Measurements from ENCODE around the gene DEUP1.

The DEUP1 gene

DNA sequence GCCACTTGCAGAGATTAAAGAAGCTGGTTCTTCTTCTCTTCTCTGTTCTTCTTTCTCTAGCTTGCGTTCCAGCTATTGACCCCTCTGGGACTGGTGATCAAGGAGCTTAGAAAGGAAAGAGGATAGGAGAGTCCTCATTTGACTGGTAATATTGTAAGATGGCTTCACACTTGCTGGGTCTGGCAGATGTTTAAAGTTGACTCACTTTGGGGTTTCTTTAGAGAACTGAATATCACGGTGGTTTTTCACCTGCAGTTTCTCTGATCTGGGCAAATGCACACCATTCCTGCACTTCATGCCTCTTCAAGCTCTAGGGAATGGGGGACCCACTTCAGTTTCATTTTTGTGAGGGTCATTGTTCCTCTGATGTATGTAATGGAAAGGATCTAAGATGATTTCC is 41.8 kb upstream of the DEUP1 start:
- TF ChIP-seq SIN3A (IDR thresholded peaks at IDR 0.05; ENCODE audit: borderline replicate concordance, insufficient read depth, low read length) = no peak
- TF ChIP-seq, protein P1, sequence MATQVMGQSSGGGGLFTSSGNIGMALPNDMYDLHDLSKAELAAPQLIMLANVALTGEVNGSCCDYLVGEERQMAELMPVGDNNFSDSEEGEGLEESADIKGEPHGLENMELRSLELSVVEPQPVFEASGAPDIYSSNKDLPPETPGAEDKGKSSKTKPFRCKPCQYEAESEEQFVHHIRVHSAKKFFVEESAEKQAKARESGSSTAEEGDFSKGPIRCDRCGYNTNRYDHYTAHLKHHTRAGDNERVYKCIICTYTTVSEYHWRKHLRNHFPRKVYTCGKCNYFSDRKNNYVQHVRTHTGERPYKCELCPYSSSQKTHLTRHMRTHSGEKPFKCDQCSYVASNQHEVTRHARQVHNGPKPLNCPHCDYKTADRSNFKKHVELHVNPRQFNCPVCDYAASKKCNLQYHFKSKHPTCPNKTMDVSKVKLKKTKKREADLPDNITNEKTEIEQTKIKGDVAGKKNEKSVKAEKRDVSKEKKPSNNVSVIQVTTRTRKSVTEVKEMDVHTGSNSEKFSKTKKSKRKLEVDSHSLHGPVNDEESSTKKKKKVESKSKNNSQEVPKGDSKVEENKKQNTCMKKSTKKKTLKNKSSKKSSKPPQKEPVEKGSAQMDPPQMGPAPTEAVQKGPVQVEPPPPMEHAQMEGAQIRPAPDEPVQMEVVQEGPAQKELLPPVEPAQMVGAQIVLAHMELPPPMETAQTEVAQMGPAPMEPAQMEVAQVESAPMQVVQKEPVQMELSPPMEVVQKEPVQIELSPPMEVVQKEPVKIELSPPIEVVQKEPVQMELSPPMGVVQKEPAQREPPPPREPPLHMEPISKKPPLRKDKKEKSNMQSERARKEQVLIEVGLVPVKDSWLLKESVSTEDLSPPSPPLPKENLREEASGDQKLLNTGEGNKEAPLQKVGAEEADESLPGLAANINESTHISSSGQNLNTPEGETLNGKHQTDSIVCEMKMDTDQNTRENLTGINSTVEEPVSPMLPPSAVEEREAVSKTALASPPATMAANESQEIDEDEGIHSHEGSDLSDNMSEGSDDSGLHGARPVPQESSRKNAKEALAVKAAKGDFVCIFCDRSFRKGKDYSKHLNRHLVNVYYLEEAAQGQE (IDR thresholded peaks at IDR 0.05; ENCODE audit: insufficient read depth in 1 of 2, low read depth in 2 of 2, low read length in 2 of 2) = no peak
- TF ChIP-seq POLR2AphosphoS5 (IDR thresholded peaks at IDR 0.05; ENCODE audit: low read depth, low read length) = no peak
- no peak for TF ChIP-seq TAF1 (IDR thresholded peaks at IDR 0.05; ENCODE audit: borderline replicate concordance, insufficient read depth, low read length)
- TF ChIP-seq FOXP2 (optimal IDR thresholded peaks at IDR 0.05; ENCODE audit: borderline replicate concordance, extremely low read depth, extremely low read length, insufficient read depth) = no peak

DNA sequence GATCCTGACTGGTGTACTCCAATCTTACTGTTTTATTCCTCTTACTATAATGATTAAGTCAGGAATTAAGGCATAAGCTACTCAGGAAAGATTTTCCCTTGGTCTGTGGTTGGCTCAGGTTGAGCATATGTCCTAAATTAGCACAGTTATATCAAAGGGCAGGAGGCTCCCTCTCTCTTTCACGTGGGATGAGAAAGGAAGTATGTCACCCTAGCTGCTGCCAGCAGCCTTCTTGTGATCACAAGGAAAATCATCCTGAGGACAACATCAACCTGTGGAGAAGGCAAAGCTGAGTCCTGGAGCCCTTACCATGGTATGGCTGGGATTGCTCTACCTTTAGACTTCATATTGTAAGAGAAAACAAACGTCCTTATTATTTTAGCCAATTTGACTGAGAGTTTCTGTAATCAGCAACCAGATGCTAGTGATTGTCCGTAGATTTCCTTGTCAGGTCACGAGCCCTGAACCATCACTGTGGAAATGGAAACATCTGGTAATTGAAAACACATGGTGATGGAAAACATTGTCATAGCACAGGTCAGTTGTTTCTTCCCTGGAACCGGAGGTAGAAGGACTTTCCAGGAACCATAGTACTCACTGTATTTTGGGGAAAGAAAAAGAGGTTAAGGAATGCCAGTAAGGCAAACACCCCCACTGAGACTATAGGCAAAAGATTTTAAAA is 40.6 kb upstream of the DEUP1 start:
- TF ChIP-seq, protein P1 (IDR thresholded peaks at IDR 0.05; ENCODE audit: insufficient read depth in 1 of 2, low read depth in 2 of 2, low read length in 2 of 2) = no peak
- no peak for TF ChIP-seq FOXP2 (optimal IDR thresholded peaks at IDR 0.05; ENCODE audit: borderline replicate concordance, extremely low read depth, extremely low read length, insufficient read depth)

DNA sequence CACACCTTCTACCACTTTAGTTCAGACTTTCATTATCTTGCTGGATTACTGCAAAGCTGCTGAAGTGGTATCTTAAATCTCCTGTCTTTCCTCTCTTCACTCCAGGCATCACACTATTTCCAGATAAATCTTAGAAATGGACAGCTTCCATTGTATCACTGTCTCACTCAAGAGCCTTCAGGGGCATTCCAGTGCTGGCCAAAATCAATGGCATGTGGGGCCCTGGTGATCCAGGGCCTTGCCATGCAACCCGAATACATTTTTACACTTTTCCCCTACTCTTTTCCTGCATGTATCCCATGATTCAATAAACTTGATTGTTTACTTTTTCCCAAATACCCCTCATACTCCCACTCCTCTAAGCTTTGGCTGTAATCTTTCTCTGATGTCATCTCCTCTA is 39.4 kb upstream of the DEUP1 start:
- no peak for TF ChIP-seq TAF1 (IDR thresholded peaks at IDR 0.05; ENCODE audit: borderline replicate concordance, insufficient read depth, low read length)
- TF ChIP-seq, protein P1 (IDR thresholded peaks at IDR 0.05; ENCODE audit: insufficient read depth in 1 of 2, low read depth in 2 of 2, low read length in 2 of 2) = no peak
- no peak for TF ChIP-seq FOXP2 (optimal IDR thresholded peaks at IDR 0.05; ENCODE audit: borderline replicate concordance, extremely low read depth, extremely low read length, insufficient read depth)
- no peak for TF ChIP-seq POLR2AphosphoS5 (IDR thresholded peaks at IDR 0.05; ENCODE audit: low read depth, low read length)
- TF ChIP-seq SIN3A (IDR thresholded peaks at IDR 0.05; ENCODE audit: borderline replicate concordance, insufficient read depth, low read length) = no peak

DNA sequence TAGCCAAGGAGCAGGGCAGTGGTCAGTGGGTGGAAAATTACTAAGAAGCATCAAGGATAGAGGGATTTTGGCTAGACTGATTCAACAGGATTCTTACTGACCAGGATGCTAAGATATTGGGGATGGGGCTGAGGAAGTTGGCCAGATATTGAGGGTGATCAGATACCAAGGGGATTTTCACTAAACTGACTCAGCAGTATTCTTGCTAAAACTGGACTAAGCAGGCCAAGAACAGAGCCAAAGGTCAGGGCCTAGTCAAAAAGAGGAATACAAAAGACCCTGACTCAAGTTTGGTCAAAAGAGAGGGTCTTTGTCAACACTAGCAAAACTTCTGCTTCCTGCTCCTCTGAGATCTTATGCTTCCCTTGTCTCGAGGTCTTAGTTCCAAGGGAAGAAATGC is 38.6 kb upstream of the DEUP1 start:
- TF ChIP-seq TAF1 (IDR thresholded peaks at IDR 0.05; ENCODE audit: borderline replicate concordance, insufficient read depth, low read length) (no peak), POLR2AphosphoS5 (IDR thresholded peaks at IDR 0.05; ENCODE audit: low read depth, low read length) (no peak), SIN3A (IDR thresholded peaks at IDR 0.05; ENCODE audit: borderline replicate concordance, insufficient read depth, low read length) (no peak), FOXP2 (optimal IDR thresholded peaks at IDR 0.05; ENCODE audit: borderline replicate concordance, extremely low read depth, extremely low read length, insufficient read depth) (no peak)
- TF ChIP-seq, protein P1 (IDR thresholded peaks at IDR 0.05; ENCODE audit: insufficient read depth in 1 of 2, low read depth in 2 of 2, low read length in 2 of 2) = no peak
